PC-9 (cell line): ENCODE measurements around the gene ANKS1B.

Experiments used
- EZH2 ChIP-seq: fragments of 200-600 bp; sonication (generic); IDR thresholded peaks from 2 replicates; pipeline ENCODE4 v1.8.0; 2017; ENCODE audit warnings: antibody characterized with exemption, low read depth
- TF ChIP-seq, protein P1 (sequence below): fragments of 200-600 bp; sonication (generic); conservative IDR thresholded peaks from 2 replicates; pipeline ENCODE4 v1.6.1; 2017; ENCODE audit warnings: mixed run types, antibody characterized with exemption, mild to moderate bottlenecking, moderate library complexity

DNA sequence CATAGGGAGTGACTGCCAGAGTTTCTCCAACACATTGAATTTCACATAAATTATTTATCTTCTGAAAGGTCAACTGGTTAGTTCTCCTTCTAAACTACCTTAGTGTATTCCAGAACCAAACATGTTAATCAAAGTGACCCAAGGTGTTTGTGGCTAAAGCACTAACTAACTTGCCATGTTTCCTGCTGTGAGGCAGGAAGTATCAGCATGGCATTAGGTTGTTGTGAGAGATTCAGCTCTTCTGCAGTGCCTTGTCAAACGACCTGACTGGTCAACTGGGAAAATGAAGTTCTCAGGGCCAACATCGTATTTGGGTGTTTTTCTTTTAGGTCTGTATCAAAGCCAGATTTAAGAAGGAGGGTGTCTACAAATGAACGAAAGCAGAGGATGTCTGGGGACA is 891.6 kb downstream of the ANKS1B start:
- TF ChIP-seq, protein P1, sequence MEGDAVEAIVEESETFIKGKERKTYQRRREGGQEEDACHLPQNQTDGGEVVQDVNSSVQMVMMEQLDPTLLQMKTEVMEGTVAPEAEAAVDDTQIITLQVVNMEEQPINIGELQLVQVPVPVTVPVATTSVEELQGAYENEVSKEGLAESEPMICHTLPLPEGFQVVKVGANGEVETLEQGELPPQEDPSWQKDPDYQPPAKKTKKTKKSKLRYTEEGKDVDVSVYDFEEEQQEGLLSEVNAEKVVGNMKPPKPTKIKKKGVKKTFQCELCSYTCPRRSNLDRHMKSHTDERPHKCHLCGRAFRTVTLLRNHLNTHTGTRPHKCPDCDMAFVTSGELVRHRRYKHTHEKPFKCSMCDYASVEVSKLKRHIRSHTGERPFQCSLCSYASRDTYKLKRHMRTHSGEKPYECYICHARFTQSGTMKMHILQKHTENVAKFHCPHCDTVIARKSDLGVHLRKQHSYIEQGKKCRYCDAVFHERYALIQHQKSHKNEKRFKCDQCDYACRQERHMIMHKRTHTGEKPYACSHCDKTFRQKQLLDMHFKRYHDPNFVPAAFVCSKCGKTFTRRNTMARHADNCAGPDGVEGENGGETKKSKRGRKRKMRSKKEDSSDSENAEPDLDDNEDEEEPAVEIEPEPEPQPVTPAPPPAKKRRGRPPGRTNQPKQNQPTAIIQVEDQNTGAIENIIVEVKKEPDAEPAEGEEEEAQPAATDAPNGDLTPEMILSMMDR, result no peak
- no peak for TF ChIP-seq EZH2
